Myocyte (in vitro differentiated cells): ENCODE measurements around the gene OPN4. TPM values are rescaled to one million over a fixed set of nuclear protein-coding genes. Genes with fewer than 3 reads are reported as not detected.
A peak's percentile ranks its signal among the peaks of the same experiment; 100 is the strongest.

Experiments used
- DNase-seq: peaks from one replicate; pipeline ENCODE4 v3.0.0-alpha.2; 2012; ENCODE audit warnings: low read depth
- total RNA-seq: library from RNA; depleted of rRNA; stranded (reverse); fragments of >200 nt; gene quantifications from 2 replicates; pipeline ENCODE4 v1.2.3, GENCODE V29; 2014

The OPN4 gene
- total RNA-seq, 1 donor from 2014 or later, result not detected

DNA sequence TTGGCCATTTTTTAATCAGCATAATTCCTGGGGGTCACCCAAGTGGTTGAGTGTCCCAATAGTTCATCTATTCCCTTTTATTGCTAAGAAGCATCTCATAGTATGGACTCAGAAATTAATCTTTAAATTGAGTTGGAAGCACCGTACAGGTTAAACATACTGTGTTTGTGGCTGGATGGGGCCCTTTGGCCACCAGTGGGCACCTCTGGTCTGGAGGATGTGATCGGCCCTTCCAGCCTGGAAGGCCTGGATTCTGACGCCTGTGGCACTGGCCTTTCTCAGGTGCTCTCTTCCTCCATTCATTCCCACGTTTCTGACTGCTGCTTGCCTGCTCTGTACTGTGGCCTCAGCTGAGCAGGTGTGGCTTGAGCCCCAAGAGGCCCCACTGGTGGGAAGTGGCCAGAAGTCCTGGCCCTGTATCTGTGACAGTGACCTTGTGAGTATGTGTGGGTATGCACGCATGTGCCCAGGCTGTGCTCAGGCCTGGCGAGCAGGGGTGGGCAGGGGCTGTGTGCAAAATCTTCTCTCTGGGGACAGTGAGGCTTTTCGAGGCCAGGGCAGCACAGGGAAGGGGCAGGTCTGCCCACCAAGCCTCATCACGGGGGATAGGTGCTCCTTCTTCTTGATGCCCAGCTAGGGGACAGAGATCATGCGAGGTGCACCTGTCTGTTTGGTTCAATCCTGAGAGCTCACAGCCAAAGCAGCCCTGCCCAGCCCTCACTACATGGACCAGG lies 44.0 kb downstream of the OPN4 start:
- DNase-seq, result no peak

DNA sequence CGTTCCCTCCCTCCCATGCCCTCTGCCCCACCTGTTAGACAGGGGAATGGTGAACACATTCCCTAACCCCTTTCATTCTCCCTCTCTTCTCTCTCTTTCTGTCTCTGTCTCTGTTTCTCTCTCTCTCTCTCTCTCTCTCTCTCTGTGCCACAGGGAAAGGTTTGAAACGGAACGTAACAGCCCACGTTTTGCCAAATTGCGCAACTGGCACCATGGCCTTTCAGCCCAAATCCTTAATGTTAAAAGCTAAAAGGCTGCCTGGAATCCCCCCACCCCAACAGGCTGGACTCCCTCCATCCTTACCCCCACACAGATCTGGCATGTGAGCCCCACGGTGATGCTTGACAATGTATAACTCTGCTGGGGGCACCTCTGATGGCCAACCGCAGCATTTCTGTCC lies 44.8 kb downstream of the OPN4 start:
- DNase-seq, result no peak

DNA sequence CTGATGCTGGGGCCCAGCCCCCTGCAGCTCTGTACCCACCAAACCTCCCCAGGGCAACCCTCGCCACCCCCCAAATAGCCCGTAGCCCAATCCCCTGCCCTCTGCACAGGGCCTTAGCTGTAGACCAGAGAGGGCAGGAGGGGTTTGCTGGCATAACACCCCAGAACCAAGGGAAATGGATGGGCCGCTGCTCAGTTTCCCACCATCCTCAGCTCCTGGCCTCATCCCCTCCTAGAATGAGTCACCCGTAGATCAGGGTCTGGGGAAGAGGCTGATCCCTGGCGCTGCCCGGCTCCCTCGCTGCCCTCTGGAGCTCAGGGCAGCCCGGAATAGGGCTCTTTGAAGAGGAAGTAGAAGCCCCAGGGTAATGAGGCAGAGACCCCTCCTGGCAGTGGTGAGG lies 45.2 kb downstream of the OPN4 start:
- DNase-seq, result no peak

DNA sequence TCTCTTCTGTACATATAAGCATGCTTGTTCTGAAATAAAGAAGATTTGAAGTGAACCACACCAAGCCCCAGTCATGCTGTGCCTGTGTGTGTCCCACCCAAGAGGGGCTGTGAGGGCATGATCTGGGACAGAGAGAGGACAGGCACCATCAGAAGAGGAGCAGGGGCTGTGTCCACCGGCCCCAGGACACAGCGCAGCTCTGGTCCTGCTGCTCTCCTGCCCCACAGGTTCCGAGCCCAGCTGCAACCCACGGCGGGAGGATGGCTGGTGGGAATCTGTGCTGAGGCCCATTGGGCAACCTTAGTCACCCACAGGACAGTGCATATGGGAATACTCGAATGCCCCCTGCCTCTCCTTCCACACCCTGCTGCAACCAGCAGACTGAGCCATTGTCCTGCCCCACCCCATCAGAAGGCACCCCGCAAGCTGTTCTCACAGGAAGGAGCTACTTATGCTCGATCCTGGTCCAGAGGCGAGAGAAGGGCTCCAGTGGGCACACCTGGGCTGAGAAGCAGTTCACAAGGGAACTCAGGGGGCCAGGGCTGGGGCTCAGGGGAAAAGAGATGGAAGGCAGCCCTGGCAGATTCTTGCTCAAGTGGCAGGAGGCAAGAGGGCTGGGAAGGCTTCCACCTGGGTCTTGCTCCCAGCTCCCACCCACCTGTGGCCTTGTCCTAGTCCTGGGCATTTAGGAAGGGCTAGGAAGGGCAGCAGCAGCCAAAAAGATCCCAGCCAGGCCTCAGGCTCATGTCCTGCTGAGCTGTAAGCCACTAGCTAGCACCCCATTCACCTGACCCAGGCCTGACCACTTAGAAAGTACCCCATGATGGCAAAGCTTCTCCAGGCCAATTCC lies 45.9 kb downstream of the OPN4 start:
- no peak for DNase-seq

DNA sequence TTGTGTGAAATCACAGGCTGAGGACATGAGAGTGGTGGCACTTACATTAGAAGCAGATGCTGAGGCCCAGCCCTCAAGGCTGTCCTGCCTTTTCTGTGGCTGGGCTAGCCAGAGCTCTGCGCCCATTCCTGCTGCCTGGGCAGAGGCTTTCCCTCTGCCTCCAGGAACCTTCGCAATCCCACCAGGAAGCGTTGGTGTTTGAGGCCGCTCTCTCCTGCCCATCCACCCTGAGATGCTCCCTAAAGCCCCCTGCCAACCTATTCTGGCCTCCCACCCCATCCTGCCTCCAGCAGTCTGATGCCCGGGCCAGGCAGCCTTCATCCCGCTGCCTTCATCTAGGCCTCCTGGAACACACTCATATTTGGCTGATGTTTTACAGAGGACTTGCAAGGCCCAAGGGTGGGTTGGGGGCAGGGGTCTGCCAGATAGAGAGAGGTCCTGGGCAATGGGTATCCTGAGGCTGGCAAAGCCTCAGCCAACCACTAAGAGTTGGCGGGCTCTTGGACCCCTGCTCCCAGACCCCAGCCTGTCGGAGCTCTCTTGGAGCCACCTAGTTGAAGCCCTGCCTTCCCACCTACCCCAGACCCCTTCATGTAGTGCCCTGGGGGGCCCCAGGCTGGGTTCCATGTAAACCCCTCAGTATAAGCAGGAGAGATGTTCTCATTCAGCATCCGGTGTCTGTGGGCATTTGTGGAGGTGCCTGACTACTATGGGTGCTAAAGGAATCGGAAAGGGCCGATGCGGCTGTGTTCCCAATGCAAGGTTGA lies 46.7 kb downstream of the OPN4 start:
- DNase-seq, result no peak

DNA sequence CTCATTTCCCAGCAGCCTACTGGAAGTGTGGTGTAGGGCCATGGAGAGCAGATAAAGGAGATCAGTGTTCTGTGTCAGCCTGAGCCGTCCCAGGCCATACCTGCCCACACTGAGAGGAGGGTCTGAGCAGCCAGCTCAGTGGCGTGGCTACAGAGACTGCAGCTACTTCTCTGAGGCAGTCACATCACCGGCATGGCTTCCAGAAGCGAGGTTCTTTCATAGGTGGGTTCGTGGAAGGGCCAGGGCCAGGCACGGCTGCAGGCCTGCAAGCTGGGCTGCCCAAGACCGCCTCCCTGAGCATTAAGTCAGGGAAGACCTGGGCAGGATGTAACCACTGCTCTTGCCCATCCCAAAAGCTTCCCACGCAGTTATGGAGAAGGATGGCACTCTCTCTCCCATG lies 48.8 kb downstream of the OPN4 start:
- no peak for DNase-seq

DNA sequence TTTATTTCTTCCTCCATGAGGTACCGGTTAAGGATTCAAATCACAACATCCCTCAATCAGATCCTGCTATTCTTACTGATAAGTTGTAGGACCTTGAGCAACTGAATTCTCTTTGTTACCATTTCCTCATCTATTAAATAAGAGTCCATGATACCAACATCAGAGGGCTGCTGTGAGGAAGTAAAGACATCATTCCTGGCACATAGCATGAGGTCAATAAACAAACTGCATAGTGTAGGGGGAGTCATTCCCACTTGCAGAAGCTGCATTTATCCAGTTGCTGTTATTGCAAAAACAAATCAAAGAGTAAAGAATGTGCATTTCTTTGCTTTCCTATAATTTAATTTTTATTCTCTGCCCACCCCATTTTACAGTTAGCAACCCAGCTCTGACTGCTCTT lies 50.8 kb downstream of the OPN4 start:
- no peak for DNase-seq

DNA sequence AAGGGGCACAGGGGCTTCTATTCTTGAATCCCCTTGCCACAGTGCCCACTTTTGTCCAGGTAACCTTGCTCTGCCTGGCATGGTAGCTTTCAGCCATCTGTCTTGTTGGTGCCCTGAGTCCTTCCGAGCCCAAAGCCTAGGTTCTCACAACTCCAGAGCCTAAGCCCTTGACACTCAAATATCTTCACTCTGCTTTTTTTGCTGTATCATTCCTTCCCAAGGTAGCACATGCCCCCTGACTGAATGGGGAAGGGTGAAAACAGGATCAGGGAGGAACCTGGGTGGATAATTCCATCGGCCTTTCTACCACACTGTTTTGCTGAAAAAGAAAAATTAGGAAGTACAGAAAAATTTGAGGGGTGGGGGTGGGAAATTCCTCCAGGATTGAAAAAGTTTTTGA lies 51.6 kb downstream of the OPN4 start:
- no peak for DNase-seq

DNA sequence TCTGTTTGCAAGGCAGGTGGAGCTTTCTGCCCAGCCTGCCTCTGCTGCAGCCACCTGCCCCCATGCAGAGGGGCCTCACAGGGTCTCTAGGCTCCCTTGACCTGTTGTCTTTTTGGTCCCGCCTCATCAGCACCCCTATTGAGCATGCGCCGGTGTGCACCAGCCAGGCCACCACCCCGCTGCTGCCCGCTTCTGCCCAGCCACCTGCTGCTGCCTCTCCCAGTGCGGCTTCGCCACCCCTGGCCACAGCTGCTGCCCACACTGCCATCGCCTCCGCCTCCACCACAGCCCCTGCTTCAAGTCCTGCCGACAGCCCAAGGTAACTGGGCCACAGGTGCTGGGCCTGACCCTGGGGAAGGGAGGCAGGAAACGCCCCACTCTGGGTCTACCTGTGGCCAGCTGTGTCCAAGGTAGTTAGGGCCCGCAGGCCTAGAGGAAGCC lies 52.1 kb downstream of the OPN4 start:
- DNase-seq, result peak; percentile 68

DNA sequence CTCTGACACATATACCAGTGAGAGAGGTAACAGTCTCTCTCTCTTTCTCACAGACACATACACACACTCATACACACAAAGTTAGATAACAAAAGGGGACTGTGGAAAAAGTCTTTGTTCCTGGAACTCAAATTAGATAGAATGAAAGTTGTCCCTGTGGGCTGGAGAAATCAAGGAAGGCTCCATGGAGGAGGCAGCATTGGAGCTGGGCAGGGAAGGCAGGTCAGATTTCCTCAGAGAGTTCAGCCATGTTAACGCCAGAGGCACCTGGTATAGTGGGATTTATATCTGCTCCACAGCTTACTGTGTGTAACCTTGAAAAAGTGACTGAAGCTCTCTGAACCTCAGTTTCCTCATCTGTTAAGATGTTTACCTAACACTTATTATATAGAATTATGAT lies 52.6 kb downstream of the OPN4 start:
- no peak for DNase-seq

DNA sequence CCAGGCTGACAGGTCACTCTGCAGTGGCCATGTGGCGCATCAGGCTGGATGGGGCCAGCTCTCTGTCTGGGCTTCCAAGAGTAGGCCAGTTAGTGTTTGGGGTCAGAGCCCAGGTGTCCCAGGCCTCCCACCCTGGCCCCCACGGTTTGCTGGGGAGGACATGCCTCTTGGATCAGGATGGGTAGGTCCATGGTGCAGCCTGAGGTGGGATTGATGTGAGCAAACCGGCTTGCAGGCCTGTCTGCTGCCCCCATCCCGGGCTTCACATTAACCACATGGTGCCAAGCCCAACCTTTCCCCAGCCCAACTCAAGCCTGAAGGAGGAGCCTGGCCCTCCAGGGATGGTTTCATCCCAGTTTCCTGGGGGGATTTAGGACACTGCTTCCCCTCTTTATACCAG lies 53.2 kb downstream of the OPN4 start:
- DNase-seq, result no peak

DNA sequence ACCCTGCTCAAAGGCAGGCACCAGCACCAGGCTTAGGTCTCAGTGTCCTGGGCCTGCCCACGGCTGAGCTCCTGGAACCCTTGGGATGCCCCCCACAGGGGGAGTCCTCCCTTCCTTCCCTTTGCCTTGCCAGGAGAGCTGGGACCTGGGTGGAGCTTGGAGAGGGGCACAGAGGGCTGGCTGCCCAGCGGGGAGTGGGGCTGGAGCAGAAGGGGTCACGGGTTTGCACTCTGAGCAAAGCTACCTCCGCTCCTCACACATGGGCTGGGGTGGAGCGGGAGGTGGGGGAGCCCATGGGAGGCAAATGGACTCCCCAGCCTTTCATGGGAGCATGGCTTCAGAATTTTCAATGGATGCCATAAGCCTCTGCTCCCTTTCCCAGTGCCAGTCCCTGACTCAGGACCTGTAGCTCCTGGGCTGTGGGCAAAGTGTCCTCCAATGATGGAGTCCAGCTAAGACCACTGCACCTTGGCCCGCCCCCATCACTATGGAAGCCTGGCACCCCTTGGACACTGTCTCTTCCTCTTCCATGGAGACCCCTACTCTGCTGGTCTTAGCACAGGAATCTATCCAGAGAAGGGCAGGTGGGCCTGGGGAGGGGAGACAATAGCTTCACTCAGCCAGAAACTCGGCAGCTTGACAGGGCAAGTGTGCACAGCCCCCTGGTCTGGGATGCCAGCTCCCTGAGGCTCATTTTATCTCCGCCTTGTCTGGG lies 53.9 kb downstream of the OPN4 start:
- DNase-seq, result no peak

DNA sequence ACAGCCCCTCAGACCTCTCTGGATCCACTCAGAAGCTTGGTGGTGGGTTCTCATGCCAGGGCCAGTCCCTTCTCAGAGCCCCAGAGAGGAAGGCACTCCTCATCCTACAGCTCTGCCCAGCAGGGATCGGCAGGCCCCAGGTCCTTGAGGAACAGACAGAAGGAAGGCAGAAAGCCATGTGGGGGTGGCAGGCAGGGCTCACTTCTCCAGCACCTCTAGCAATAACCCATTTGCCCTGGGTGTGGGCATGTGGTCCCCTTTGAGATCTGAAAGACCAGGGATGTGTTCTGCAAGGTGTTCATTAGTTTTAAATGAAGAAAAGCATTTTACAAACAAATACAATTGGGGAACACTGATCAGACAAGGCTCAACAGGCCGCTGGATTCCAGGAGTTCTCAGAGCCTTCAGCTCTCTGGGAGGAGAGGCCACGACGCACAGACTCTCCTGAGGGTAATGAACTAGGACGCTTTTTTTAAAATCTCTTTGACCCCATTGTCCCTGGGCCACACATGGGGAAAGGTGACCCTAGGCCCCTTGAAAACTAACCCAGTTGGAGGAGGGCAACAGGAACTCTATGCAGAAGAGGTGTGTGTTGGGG lies 54.5 kb downstream of the OPN4 start:
- no peak for DNase-seq

DNA sequence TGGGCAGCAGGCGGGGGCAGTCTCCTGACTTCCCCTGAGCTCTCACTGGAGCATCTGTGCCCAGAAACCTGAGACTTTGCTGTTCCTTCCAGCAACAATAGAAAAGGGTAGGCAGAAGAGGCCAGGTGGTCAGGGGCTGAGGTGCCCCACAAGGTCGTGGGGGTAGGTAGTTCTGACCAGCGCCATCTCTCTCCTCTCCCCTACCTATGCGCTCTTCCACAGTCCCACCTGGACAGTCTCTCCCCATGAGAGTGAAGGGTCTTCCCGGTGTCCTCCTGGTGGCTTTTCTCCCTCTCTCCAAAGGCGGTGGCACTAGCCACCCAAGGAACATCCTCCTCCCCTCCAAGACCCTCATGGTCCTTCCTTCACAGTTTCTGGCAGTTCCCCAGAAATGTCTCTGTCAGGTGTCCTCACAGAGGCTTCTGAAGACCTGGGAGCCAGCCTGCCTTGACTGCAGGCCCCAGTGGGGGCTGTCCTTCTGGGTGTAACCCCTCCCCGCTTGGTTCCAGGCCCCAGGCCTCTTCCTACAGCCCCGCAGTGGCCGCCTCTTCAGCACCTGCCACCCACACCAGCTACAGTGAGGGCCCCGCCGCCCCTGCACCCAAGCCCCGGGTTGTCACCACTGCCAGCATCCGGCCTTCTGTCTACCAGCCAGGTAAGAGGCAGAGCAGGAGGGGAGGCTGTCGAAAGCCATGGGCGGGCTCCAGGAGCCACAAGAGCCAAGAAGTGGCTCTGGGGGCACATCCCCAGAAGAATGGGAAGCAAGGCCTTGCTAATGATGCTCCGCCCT lies 55.2 kb downstream of the OPN4 start:
- DNase-seq, result no peak

DNA sequence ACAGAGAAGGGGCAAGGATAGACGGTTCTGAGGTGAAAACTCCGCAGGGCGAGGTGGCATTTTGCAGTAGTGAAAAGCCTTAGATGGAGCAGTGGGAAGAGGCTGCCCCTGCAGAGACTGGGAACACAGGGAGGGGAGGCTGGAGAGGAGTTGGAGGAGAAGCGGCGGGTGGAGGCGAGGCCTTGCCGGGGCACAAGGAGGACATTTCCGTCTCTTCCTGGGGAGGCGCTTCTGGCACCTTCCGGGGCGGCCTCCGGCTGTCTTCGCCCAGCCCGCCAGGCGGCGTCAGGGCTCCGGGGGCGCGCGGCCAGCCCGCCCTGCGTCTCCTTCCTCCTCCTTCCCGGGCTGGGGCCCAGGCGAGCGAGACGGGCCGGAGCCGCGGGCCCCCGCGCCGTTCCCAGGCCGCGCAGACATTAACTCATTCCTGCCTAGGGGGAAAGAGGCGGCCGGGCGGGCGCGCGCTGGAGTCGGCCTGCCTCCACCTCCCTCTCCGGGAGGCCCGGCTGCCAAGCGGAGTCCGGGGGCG lies 56.7 kb downstream of the OPN4 start:
- peak; percentile 91 for DNase-seq

DNA sequence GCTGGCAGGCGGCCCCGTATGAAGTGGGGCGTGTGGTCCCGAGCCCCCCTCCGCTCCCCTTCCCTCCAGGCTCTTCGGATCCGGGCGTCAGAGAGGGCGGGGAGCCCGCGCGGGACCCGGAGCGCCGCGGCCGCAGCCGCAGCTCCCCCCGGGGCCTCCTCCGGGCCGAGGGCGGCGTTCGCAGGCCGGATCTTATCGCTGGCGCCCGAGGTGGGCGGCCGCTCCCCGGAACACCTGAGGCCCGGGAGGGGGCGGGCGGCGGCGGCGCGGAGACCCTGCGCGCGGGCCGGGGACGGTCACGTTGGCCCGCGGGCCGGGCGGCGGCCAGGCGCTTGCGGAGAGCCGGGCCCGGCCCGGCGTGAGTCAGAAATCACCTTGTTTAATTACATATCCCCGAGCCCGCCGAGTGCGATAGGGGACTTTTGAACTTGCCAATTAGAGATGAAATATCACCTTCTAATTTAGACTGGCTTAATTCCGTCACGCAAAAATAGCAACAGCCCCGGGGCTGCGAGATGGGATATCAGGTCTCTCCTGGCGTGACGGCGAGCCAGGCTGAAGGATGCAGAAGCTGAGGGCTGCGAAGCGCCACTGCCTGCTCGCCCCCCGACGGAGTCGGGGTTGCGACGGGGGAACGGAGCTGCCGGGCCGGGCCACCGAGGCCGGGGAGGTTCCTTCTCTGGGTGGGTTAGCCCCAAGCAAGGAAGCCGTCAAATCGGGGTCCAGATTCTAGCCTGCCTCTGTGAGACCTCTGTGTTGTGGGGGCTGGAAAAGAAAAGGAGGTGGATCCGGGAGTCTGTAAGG lies 57.4 kb downstream of the OPN4 start:
- peak; percentile 55 for DNase-seq

DNA sequence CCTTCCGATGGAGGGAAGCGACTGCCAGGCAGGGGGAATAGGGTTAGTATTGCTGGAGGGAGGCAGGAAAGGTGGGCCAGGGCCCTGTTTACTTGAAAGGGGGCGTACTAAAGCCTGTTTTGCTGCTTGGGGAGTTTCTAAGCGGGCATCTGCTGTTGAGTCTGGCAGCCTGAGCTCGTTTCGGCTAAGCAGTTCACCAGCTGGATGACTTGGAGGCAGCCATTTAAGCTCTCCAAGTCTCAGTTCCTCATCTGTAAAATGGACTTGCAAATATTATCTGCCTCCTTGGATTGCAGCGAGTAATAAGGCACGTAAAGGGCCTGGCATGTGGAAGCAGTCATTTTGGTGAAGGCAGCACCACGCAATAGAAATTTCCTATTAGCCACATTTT lies 58.0 kb downstream of the OPN4 start:
- DNase-seq, result no peak

DNA sequence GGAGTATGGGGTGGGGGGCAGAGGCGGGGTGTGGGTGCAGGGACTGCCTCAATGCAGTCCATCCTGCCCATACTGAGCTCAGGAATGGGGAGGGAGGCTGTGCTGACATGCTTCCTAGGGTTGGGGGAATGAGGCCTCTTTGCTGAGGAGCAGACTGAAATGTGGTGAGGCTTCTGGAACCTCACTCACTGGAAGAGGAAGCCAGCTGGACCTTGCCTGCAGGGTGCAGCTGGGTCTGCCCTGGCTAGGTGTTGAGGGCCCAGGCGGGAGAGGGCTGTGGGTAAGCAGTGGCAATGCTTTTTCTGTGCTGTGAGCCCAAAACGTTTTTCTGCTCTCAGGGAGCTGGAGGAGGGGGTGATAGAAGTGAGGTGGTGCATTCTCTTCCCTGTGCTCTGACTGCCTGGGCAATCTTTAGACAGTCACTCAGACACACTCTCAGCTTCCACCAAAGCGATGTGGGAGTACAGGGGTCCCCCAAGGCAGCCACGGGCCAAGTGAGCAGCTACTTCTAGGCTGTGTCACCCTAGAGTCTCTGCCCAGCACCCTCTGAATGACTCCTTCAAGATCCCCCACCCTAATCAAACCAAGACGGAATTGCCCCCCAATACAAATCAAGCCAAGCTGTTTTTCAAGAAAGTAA lies 60.9 kb downstream of the OPN4 start:
- peak; percentile 22 for DNase-seq
